ENCODE data around the gene STK38. TPM values are rescaled to one million over a fixed set of nuclear protein-coding genes. Genes with fewer than 3 reads are reported as not detected.

The STK38 gene
- total and polyA plus RNA-seq, 2 of the 13 experiments (the other 11 are each of a cell fraction or from before 2014, with no cell fraction given): 10.3 to 20.7 TPM

- H4K20me1 ChIP-seq (ENCODE audit: insufficient read depth, low read length): no peaks in the 10 kb centered on the region
- in situ Hi-C loops (cut with HindIII; ENCODE audit: extremely low pct_ligation_motif_present, low pct_unique_long_range_greater_than_20kb): no loop called here
- H3K4me3 ChIP-seq (replicated peaks in 1 of 3; ENCODE audit: insufficient read depth in 1 of 3, low read depth in 2 of 3, low read length in 3 of 3): peak overlapping the region in 1 of 3 experiments; percentile 11; a peak in 1 of 6 replicates
- WGBS (ENCODE audit: low lambda C conversion rate): 11% methylated on average over 2 of the region's 2 CpGs
- H3K4me2 ChIP-seq (ENCODE audit: low read depth, low read length): peak overlapping the region; percentile 58; the same call in 1 of the 2 replicates
- no peaks in the 10 kb centered on the region for H3K27me3 ChIP-seq (ENCODE audit: control insufficient read depth in 1 of 2, insufficient read depth in 2 of 2, low read length in 2 of 2)
- BruUV-seq (replicated peaks): no TSS peak
- no peaks in the 10 kb centered on the region for H3K9me3 ChIP-seq (ENCODE audit: low read length)
- ChIA-PET POLR2A (interaction anchor here (1.4 kb wide), 1 partner anchor 9 kb away, joined by 4 read pairs; no protein-coding TSS in a partner anchor), CTCF (ENCODE audit: low intra/inter-chr PET ratio, low total read pairs) (no interaction called here)
- H3K27ac ChIP-seq (ENCODE audit: extremely low read length, insufficient read depth, low read length): no peak overlapping the region
- H3K36me3 ChIP-seq (replicated peaks in 1 of 2; ENCODE audit: control insufficient read depth in 1 of 2, insufficient read depth in 2 of 2, low read length in 2 of 2): no peaks in the 10 kb centered on the region
- DNase-seq (ENCODE audit: low spot score) (peak; percentile 75), ATAC-seq (peak; percentile 13; the same call in 2 of the 3 replicates), FAIRE-seq (no peak)
- TF ChIP-seq SRSF9 (IDR thresholded peaks at IDR 0.05; ENCODE audit: borderline replicate concordance, insufficient read depth, low read depth, low read length, poor library complexity, severe bottlenecking): no peak
- no peak for TF ChIP-seq ZNF282 (IDR thresholded peaks at IDR 0.05; ENCODE audit: partially characterized antibody)
- TF ChIP-seq, protein P1, sequence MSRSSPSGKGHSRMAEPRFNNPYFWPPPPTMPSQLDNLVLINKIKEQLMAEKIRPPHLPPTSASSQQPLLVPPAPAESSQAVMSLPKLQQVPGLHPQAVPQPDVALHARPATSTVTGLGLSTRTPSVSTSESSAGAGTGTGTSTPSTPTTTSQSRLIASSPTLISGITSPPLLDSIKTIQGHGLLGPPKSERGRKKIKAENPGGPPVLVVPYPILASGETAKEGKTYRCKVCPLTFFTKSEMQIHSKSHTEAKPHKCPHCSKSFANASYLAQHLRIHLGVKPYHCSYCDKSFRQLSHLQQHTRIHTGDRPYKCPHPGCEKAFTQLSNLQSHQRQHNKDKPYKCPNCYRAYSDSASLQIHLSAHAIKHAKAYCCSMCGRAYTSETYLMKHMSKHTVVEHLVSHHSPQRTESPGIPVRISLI (CRISPR knock-in tag; IDR thresholded peaks at IDR 0.05; ENCODE audit: borderline replicate concordance): 0 out of 2 replicates have a peak, but pooled peaks have one; percentile 16
- TF ChIP-seq ZNF160 (CRISPR knock-in tag; IDR thresholded peaks at IDR 0.05): no peak
- TF ChIP-seq ATRX (CRISPR knock-in tag; IDR thresholded peaks at IDR 0.05; ENCODE audit: borderline replicate concordance): no peak
- no peak overlapping the region for H3K9ac ChIP-seq (ENCODE audit: insufficient read depth, low read depth, low read length)
- peaks cover 72% of the 10 kb centered on the region for H3K4me1 ChIP-seq (ENCODE audit: insufficient read depth, low read length)
- intact Hi-C loops (cut with micrococcal nuclease; ENCODE audit: unreplicated experiment): no loop called here
- H3K79me2 ChIP-seq (ENCODE audit: insufficient read depth, low read length): no peaks in the 10 kb centered on the region
- no peak overlapping the region for H2AFZ ChIP-seq (ENCODE audit: low read length)
Observed at GRCh38 chr6:36577301-36577700, 30.0 kb upstream of the STK38 start.

DNA sequence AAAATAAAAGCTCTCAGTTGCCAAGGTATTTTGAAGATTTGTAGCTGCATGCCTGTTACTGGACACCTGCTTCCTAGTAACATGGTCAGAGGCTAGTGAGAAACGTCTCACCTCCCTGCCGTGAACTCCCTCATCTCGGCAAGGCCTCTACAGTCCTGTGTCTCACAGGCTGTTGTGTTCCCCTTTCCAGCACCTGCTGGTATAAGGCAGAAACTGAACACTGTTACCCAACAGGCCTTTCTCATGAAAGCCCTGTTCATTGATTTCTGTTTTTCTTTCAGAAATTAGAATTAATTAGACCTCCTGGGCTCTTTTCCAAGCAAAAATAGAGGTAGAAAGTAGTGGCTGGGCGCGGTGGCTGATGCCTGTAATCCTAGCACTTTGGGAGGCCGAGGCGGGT is 29.3 kb upstream of the STK38 start:
- H4K20me1 ChIP-seq (ENCODE audit: insufficient read depth, low read length): no peaks in the 10 kb centered on the region
- no peak overlapping the region for H3K27ac ChIP-seq (ENCODE audit: extremely low read length, insufficient read depth, low read length)
- in situ Hi-C loops (cut with HindIII; ENCODE audit: extremely low pct_ligation_motif_present, low pct_unique_long_range_greater_than_20kb) (no loop called here), intact Hi-C loops (cut with micrococcal nuclease; ENCODE audit: unreplicated experiment) (no loop called here)
- FAIRE-seq (no peak), DNase-seq (ENCODE audit: low spot score) (no peak), ATAC-seq (peak; percentile 25; the same call in 2 of the 3 replicates)
- no peak overlapping the region; the same call in 1 of the 2 replicates for H3K9ac ChIP-seq (ENCODE audit: insufficient read depth, low read depth, low read length)
- H2AFZ ChIP-seq (ENCODE audit: low read length): no peak overlapping the region
- BruUV-seq (replicated peaks): no TSS peak
- 72% methylated on average over 7 of the region's 7 CpGs for whole genome bisulfite sequencing (ENCODE audit: low lambda C conversion rate)
- peaks cover 79% of the 10 kb centered on the region for H3K4me1 ChIP-seq (ENCODE audit: insufficient read depth, low read length)
- H3K4me2 ChIP-seq (ENCODE audit: low read depth, low read length): no peak overlapping the region
- H3K27me3 ChIP-seq (ENCODE audit: control insufficient read depth in 1 of 2, insufficient read depth in 2 of 2, low read length in 2 of 2): no peaks in the 10 kb centered on the region
- CTCF ChIA-PET (ENCODE audit: low intra/inter-chr PET ratio, low total read pairs): no interaction called here
- no peaks in the 10 kb centered on the region for H3K79me2 ChIP-seq (ENCODE audit: insufficient read depth, low read length)
- H3K9me3 ChIP-seq (ENCODE audit: low read length): no peaks in the 10 kb centered on the region
- no peak overlapping the region for H3K4me3 ChIP-seq (replicated peaks in 1 of 3; ENCODE audit: insufficient read depth in 1 of 3, low read depth in 2 of 3, low read length in 3 of 3)
- POLR2A ChIA-PET: interaction anchor here (1.4 to 2.3 kb wide), 2 partner anchors 9 to 17 kb away, joined by 5 to 14 read pairs; partner anchors contain the start of gene SRSF3
- H3K36me3 ChIP-seq (replicated peaks in 1 of 2; ENCODE audit: control insufficient read depth in 1 of 2, insufficient read depth in 2 of 2, low read length in 2 of 2): no peaks in the 10 kb centered on the region
- TF ChIP-seq SOX5 (CRISPR knock-in tag; IDR thresholded peaks at IDR 0.05; ENCODE audit: borderline replicate concordance): no peak
- TF ChIP-seq, protein P2, sequence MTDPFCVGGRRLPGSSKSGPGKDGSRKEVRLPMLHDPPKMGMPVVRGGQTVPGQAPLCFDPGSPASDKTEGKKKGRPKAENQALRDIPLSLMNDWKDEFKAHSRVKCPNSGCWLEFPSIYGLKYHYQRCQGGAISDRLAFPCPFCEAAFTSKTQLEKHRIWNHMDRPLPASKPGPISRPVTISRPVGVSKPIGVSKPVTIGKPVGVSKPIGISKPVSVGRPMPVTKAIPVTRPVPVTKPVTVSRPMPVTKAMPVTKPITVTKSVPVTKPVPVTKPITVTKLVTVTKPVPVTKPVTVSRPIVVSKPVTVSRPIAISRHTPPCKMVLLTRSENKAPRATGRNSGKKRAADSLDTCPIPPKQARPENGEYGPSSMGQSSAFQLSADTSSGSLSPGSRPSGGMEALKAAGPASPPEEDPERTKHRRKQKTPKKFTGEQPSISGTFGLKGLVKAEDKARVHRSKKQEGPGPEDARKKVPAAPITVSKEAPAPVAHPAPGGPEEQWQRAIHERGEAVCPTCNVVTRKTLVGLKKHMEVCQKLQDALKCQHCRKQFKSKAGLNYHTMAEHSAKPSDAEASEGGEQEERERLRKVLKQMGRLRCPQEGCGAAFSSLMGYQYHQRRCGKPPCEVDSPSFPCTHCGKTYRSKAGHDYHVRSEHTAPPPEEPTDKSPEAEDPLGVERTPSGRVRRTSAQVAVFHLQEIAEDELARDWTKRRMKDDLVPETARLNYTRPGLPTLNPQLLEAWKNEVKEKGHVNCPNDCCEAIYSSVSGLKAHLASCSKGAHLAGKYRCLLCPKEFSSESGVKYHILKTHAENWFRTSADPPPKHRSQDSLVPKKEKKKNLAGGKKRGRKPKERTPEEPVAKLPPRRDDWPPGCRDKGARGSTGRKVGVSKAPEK (CRISPR knock-in tag; IDR thresholded peaks at IDR 0.05; ENCODE audit: borderline replicate concordance): no peak
- no peak for TF ChIP-seq MAFG (CRISPR knock-in tag; IDR thresholded peaks at IDR 0.05)
- no peak for TF ChIP-seq U2AF1 (optimal IDR thresholded peaks at IDR 0.05; ENCODE audit: low read depth, low read length)
- TF ChIP-seq ZNF616 (CRISPR knock-in tag; IDR thresholded peaks at IDR 0.05; ENCODE audit: low read depth): no peak
- no peak for TF ChIP-seq HOXA5 (CRISPR knock-in tag; IDR thresholded peaks at IDR 0.05)
- no peak for TF ChIP-seq ELF3 (CRISPR knock-in tag; IDR thresholded peaks at IDR 0.05)
- no peak for TF ChIP-seq ZNF7 (CRISPR knock-in tag; IDR thresholded peaks at IDR 0.05)
- no peak for TF ChIP-seq ZC3H13 (CRISPR knock-in tag; IDR thresholded peaks at IDR 0.05)
- no peak for TF ChIP-seq IKZF4 (CRISPR knock-in tag; IDR thresholded peaks at IDR 0.05; ENCODE audit: borderline replicate concordance, low read depth, not compliant biosample characterization)
- TF ChIP-seq SP5 (CRISPR knock-in tag; IDR thresholded peaks at IDR 0.05; ENCODE audit: borderline replicate concordance, low read depth): no peak
